HG02588 (cell line): ENCODE measurements around the gene DNAH3.

ENCODE experiments used
- ATAC-seq: cut with Tn5 transposase; IDR thresholded peaks from one replicate; pipeline ENCODE4 v1.9.1; 2021; ENCODE audit warnings: mild to moderate bottlenecking, moderate library complexity; ENCODE audit not compliant: unreplicated experiment

The DNAH3 gene

DNA sequence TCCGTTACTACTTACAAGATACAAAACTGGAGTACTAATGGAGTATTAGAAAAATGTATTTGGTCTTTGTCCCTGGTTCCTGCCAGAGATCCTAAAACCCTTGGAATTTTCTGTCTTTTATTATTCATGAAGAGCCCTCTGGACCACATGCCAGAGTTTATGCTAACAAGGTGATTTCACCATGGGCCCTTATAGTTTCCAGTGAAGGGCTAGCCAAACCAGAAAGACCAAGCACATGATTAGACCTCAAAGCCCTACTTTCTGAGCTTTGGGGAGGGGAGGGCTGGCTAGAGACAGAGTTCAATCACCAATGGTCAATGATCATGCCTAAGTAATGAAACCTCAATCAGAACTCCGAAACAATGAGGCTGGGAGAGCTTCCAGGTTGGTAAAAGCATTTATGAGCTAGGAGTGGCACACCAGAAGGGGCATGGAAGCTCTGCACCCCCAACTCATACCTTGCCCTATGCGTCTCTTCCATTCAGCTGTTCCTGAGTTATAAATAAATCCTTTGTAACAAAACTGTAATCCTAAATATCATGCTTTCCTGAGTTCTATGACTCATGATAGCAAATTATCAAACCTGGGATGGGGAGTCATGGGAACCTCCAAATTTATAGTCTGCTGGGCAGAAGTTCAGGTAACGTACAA, 260.9 kb downstream of the DNAH3 start:
- no peak for ATAC-seq

DNA sequence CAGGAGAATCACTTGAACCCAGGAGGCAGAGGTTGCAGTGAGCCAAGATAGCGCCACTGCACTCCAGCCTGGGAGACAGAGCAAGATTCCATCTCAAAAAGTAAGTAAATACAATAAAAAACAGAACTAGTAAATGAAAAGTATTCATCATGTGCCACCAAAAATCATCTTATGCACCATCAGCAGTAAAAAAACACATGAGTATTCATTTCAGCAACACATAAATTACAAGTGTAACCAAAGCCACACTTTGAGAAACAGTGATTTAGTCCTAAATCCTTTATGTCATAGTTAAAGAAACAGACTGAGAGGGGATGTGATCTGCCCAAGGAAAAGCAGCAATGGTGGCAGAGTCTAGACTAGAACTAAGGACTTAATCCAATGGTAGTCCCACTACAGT, 263.4 kb downstream of the DNAH3 start:
- ATAC-seq, result no peak

DNA sequence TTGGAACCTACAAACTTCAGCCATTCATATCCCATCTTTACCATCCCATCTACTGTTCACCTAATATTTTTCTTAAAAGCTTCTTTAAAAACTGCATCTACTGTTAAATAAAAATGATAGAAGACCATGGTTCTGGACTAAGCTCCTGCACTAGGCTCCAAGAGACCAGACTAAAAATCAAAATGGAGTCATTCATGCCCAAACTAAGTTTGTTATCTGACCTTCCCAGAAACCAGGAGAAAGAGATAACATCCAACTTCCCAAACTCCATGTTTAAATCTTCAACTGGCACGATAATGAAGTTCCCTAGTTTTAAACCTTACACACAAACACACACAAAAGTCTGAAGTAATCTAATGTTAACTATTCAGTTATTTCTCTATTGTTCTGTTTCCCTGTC, 264.3 kb downstream of the DNAH3 start:
- ATAC-seq, result no peak

DNA sequence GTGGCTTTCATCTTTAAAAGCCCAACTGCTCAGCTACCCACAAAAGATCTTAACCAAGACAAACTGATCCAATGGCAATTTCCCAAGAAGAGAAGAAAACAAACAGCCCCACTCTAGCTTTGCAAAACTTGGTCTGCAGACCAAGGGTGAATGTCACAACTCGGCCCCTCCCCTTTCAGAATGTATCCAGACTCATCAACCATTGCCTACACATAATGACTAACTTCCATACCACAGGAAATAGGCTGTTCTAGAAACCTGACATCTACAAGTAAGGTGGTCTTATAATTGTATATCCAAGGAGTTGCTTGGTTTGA, 266.4 kb downstream of the DNAH3 start:
- ATAC-seq, result no peak

DNA sequence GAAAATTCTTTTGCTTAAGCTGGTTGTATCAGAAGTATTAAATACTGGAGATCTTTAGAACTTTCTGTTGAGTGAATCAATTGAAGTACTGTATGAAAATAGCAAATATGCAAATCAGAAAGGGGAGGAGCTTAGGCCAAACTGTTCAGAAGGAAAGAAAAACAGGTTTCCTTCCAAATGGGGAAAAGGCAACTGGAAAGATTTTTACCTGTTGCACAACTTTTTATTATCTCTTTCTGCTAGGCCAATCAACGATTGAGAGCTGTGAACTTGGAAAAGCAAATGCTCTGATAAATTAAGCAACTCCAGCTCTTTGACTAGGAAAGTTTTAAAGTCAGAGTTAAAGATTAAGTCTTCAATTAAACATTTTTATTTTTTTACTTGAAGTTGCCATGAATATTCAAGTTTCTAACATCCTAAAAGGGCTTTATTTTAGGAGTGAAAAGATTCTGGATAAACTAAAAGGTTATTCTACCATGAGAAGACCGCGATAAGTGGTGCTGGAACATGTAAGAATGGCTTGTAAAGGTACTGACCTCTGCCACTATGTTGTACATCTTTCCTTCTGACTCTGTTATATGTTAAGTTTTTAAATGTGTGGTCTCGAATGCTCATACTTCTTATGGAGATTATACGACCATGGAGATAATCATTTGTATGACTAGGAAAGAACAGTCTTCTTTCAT, 266.9 kb downstream of the DNAH3 start:
- ATAC-seq, result no peak
